H1 (cell line): ENCODE data around the gene NFASC. TPM values are rescaled to one million over a fixed set of nuclear protein-coding genes. Genes with fewer than 3 reads are reported as not detected.

ENCODE experiments used
- BACH1 ChIP-seq: IDR thresholded peaks from 2 replicates; pipeline ENCODE4 v1.6.1; 2012; ENCODE audit warnings: low read length, improper control_type of control experiment
- CHD7 ChIP-seq: fragments of 300-600 bp; sonication (generic); IDR thresholded peaks from 2 replicates; pipeline ENCODE4 v1.7.1; 2012; ENCODE audit warnings: low read length, moderate library complexity, mild to moderate bottlenecking, inconsistent platforms; ENCODE audit not compliant: insufficient replicate concordance
- EZH2 ChIP-seq: fragments of 200-600 bp; sonication (generic); IDR thresholded peaks from 2 replicates; pipeline ENCODE4 v1.7.1; 2012; ENCODE audit warnings: low read depth, mild to moderate bottlenecking, moderate library complexity, low read length, inconsistent platforms; ENCODE audit not compliant: severe bottlenecking
- POLR2A ChIP-seq, 2 experiments: IDR thresholded peaks; 1 replicate in 1 of 2; 2 replicates in 1 of 2; pipeline ENCODE4 v1.6.1; 2011; ENCODE audit warnings: low read depth in 2 of 2, low read length in 2 of 2, mild to moderate bottlenecking in 2 of 2; ENCODE audit errors: control extremely low read depth in 1 of 2
- SIRT6 ChIP-seq: IDR thresholded peaks from one replicate; pipeline ENCODE4 v1.7.1; 2012; ENCODE audit warnings: low read length, inconsistent platforms
- SP1 ChIP-seq: IDR thresholded peaks from 2 replicates; pipeline ENCODE4 v1.6.1; 2011; ENCODE audit warnings: low read depth, low read length
- SUZ12 ChIP-seq: fragments of 200-600 bp; sonication (generic); IDR thresholded peaks from 2 replicates; pipeline ENCODE4 v1.6.1; 2012; ENCODE audit warnings: mild to moderate bottlenecking, inconsistent platforms, low read length, moderate library complexity, mixed read lengths
- TEAD4 ChIP-seq: IDR thresholded peaks from 2 replicates; pipeline ENCODE4 v1.6.1; 2012; ENCODE audit warnings: low read depth, low read length, inconsistent platforms, mixed read lengths
- polyA plus RNA-seq, 7 experiments: library from polyadenylated mRNA; depleted of rRNA in 3 of 7; stranded (reverse) in 5 of 7; unstranded in 2 of 7; fragments of >200 nt in 5 of 7; fragments of 200-250 nt in 2 of 7; gene quantifications; 1 replicate in 5 of 7; 2 replicates in 1 of 7; 4 replicates in 1 of 7; pipeline versions ENCODE4 v1.2.1 to v1.2.3, GENCODE V29; 2011 to 2013; ENCODE audit warnings: missing spikeins in 2 of 7, mixed read lengths in 2 of 7
- total RNA-seq: library from RNA; stranded (reverse); fragmentation: NEBNext Ultra II Directional; extraction: Animal tissue kit (Norgen Biotek cat#: 25700); gene quantifications from 2 replicates; pipeline ENCODE4 v1.2.1, GENCODE V29; 2021

NFASC gene
- total and polyA plus RNA-seq, 2 of the 8 experiments (the other 6 are each of a cell fraction or from before 2014, with no cell fraction given) = 5.0 to 15.2 TPM

GRCh38 chr1:204930155-204930523, 59.5 kb downstream of the NFASC start (continued):
- TF ChIP-seq CHD7 = no peak
- TF ChIP-seq BACH1 = no peak
- no peak for TF ChIP-seq SUZ12
- no peak for TF ChIP-seq SP1
- TF ChIP-seq TEAD4 = no peak
- no peak for TF ChIP-seq EZH2
- no peak for TF ChIP-seq POLR2A (IDR thresholded peaks at IDR 0.05; ENCODE audit: control extremely low read depth in 1 of 2, low read depth in 2 of 2, low read length in 2 of 2)
- TF ChIP-seq SIRT6 = no peak
